HCT116 (cell line): ENCODE measurements around the gene TSACC. TPM values are rescaled to one million over a fixed set of nuclear protein-coding genes. Genes with fewer than 3 reads are reported as not detected.

Source experiments
- ATAC-seq: fragments of 200-7000 bp; cut with Tn5 transposase; 2 replicates; pipeline ENCODE4 v1.9.1; 2020; ENCODE audit warnings: mild to moderate bottlenecking, moderate library complexity
- BruUV-seq: library from RNA; stranded (reverse); fragments of 400-500 nt; replicated peaks from 2 replicates; lab custom pipeline; 2021; lab: Mats Ljungman, UMichigan
- CTCF ChIA-PET: fragments of 300-600 bp; sonication (Branson Sonifier 250); formaldehyde crosslinking; loops from one replicate; lab custom pipeline; 2021; ENCODE audit warnings: antibody characterized with exemption; lab: Charles Lee
- POLR2A ChIA-PET: fragments of 300-600, 350-600 bp; sonication (Branson Sonifier 250); formaldehyde crosslinking; loops from one replicate; lab custom pipeline; 2021; ENCODE audit warnings: antibody characterized with exemption; lab: Charles Lee
- RAD21 ChIA-PET, 2 experiments: fragments of 300-600 bp; sonication (Branson Sonifier 250); formaldehyde crosslinking; loops; one replicate each; lab custom pipeline; 2023; ENCODE audit warnings: low total read pairs in 2 of 2; ENCODE audit not compliant: uncharacterized antibody in 2 of 2, unreplicated experiment in 2 of 2, low non-redundant PET in 1 of 2; lab: Charles Lee
- DNase-seq: peaks from one replicate; pipeline ENCODE4 v3.0.0-alpha.2; 2010; ENCODE audit warnings: low read depth, low spot score
- H2AFZ ChIP-seq: fragments of 200-600 bp; shearing (Covaris generic), sonication (generic); 2 replicates; pipeline ENCODE4 v1.6.1; 2017; ENCODE audit warnings: low read depth, mixed run types, mixed read lengths, antibody characterized with exemption, low read length; ENCODE audit not compliant: poor library complexity, severe bottlenecking
- H3K27ac ChIP-seq: 2 replicates; pipeline ENCODE4 v1.5.1; 2012; ENCODE audit warnings: low read depth, low read length
- H3K27me3 ChIP-seq: fragments of 200-600 bp; sonication (generic); 2 replicates; pipeline ENCODE4 v1.6.1; 2016; ENCODE audit warnings: mixed run types, low read length, mixed read lengths; ENCODE audit not compliant: insufficient read depth
- H3K36me3 ChIP-seq, 2 experiments: fragments of 200-500 bp in 1 of 2; fragments of 200-600 bp in 1 of 2; sonication (Bioruptor generic) in 1 of 2; sonication (generic) in 1 of 2; 2 replicates each; pipeline versions ENCODE4 v1.5.1 to v1.6.1; 2014 to 2016; ENCODE audit warnings: low read length in 2 of 2, inconsistent platforms in 1 of 2, mixed read lengths in 1 of 2, mixed run types in 1 of 2; ENCODE audit not compliant: insufficient read depth in 2 of 2, control insufficient read depth in 1 of 2
- H3K4me1 ChIP-seq, 2 experiments: fragments of 200-600 bp in 1 of 2; sonication (generic) in 1 of 2; 2 replicates each; pipeline versions ENCODE4 v1.5.1 to v1.6.1; 2012 to 2017; ENCODE audit warnings: low read length in 2 of 2, inconsistent platforms in 1 of 2, mild to moderate bottlenecking in 1 of 2, mixed read lengths in 1 of 2, mixed run types in 1 of 2, moderate library complexity in 1 of 2; ENCODE audit not compliant: insufficient read depth in 2 of 2, control insufficient read depth in 1 of 2
- H3K4me2 ChIP-seq: fragments of 200-600 bp; sonication (generic); 2 replicates; pipeline ENCODE4 v1.6.1; 2017; ENCODE audit warnings: mixed run types, low read length, mixed read lengths
- H3K4me3 ChIP-seq, 2 experiments: fragments of 200-600 bp in 1 of 2; sonication (generic) in 1 of 2; replicated peaks in 1 of 2; 2 replicates each; pipeline ENCODE4 v1.5.1; 2011 to 2016; ENCODE audit warnings: low read length in 2 of 2, control low read depth in 1 of 2, low read depth in 1 of 2, mild to moderate bottlenecking in 1 of 2, mixed read lengths in 1 of 2, mixed run types in 1 of 2
- H3K79me2 ChIP-seq: fragments of 200-600 bp; sonication (generic); 2 replicates; pipeline ENCODE4 v1.6.1; 2017; ENCODE audit warnings: mild to moderate bottlenecking, mixed run types, low read length, moderate library complexity, mixed read lengths; ENCODE audit not compliant: insufficient read depth
- H3K9ac ChIP-seq: fragments of 200-600 bp; sonication (generic); 2 replicates; pipeline ENCODE4 v1.6.1; 2016; ENCODE audit warnings: low read length, mixed read lengths
- H3K9me2 ChIP-seq: fragments of 200-600 bp; sonication (generic), shearing (Covaris generic); 2 replicates; pipeline ENCODE4 v1.6.1; 2017; ENCODE audit warnings: mixed run types, mild to moderate bottlenecking, moderate library complexity; ENCODE audit not compliant: insufficient read depth
- H3K9me3 ChIP-seq, 2 experiments: fragments of 200-500 bp in 1 of 2; fragments of 200-600 bp in 1 of 2; sonication (Bioruptor generic) in 1 of 2; sonication (generic) in 1 of 2; 2 replicates each; pipeline ENCODE4 v1.6.1; 2014 to 2017; ENCODE audit warnings: low read length in 2 of 2, mixed read lengths in 2 of 2, inconsistent platforms in 1 of 2, low read depth in 1 of 2, mild to moderate bottlenecking in 1 of 2, mixed run types in 1 of 2, moderate library complexity in 1 of 2; ENCODE audit not compliant: control insufficient read depth in 1 of 2, insufficient read depth in 1 of 2
- H4K20me1 ChIP-seq: fragments of 200-600 bp; sonication (generic), shearing (Covaris generic); 2 replicates; pipeline ENCODE4 v1.6.1; 2017; ENCODE audit warnings: mixed run types, mild to moderate bottlenecking, moderate library complexity; ENCODE audit not compliant: insufficient read depth
- EGR1 ChIP-seq: IDR thresholded peaks from 2 replicates; pipeline ENCODE4 v1.6.1; 2012; ENCODE audit warnings: low read depth
- EZH2 ChIP-seq: fragments of 200-600 bp; sonication (generic); IDR thresholded peaks from 2 replicates; pipeline ENCODE4 v1.6.1; 2017; ENCODE audit warnings: antibody characterized with exemption, mixed run types
- JUND ChIP-seq: IDR thresholded peaks from 2 replicates; pipeline ENCODE4 v1.6.1; 2012
- POLR2AphosphoS5 ChIP-seq: IDR thresholded peaks from 2 replicates; pipeline ENCODE4 v1.6.1; 2011; ENCODE audit warnings: mild to moderate bottlenecking, low read depth, low read length, moderate library complexity
- SRF ChIP-seq: IDR thresholded peaks from 2 replicates; pipeline ENCODE4 v1.6.1; 2012; ENCODE audit warnings: low read depth
- TCF7L2 ChIP-seq: IDR thresholded peaks from 2 replicates; pipeline ENCODE4 v1.7.0; 2011; ENCODE audit warnings: borderline replicate concordance, inconsistent platforms; ENCODE audit not compliant: insufficient read depth, insufficient read length; ENCODE audit errors: extremely low read depth
- YY1 ChIP-seq: IDR thresholded peaks from 2 replicates; pipeline ENCODE4 v1.6.1; 2011; ENCODE audit warnings: low read length, low read depth, moderate library complexity, mild to moderate bottlenecking; ENCODE audit not compliant: insufficient replicate concordance; ENCODE audit errors: extremely low read depth
- ZFX ChIP-seq: fragments of 450-650 bp; IDR thresholded peaks from 2 replicates; pipeline ENCODE4 v1.6.1; 2017
- intact Hi-C: fragments of 100-400 bp; cut with micrococcal nuclease; formaldehyde crosslinking; loops from 2 replicates; pipeline ENCODE4 v1.10.0; 2022
- total RNA-seq: library from RNA; stranded (reverse); gene quantifications from one replicate; pipeline ENCODE4 v1.2.1, GENCODE V29; 2021; ENCODE audit not compliant: unreplicated experiment
- TF ChIP-seq, protein P1 (sequence below): IDR thresholded peaks from 2 replicates; pipeline ENCODE4 v1.6.1; 2012
- TF ChIP-seq, protein P2 (sequence below): IDR thresholded peaks from 2 replicates; pipeline ENCODE4 v1.6.1; 2011; ENCODE audit warnings: mild to moderate bottlenecking, low read length, moderate library complexity; ENCODE audit not compliant: insufficient replicate concordance; ENCODE audit errors: extremely low read depth

Gene TSACC
- total RNA-seq, 1 experiment from 2014 or later: 1.0 TPM

- Histone ChIP-seq H3K4me1 (peaks cover 7 to 19% of the 10 kb centered on the region in 2 experiments), H3K9me3 (no peaks in the 10 kb centered on the region), H2AFZ (no peak overlapping the region), H3K9ac (no peak overlapping the region), H3K4me3 (no peak overlapping the region), H3K27me3 (no peaks in the 10 kb centered on the region), H3K36me3 (no peaks in the 10 kb centered on the region), H3K79me2 (no peaks in the 10 kb centered on the region), H3K9me2 (no peaks in the 10 kb centered on the region), H3K27ac (no peak overlapping the region), H3K4me2 (no peak overlapping the region), H4K20me1 (no peaks in the 10 kb centered on the region)
- no peak for TF ChIP-seq YY1
- no peak for TF ChIP-seq POLR2AphosphoS5
- TF ChIP-seq SRF: no peak
- TF ChIP-seq JUND: no peak
- no peak for TF ChIP-seq TCF7L2
- TF ChIP-seq, protein P1, sequence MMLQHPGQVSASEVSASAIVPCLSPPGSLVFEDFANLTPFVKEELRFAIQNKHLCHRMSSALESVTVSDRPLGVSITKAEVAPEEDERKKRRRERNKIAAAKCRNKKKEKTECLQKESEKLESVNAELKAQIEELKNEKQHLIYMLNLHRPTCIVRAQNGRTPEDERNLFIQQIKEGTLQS: no peak
- TF ChIP-seq EGR1: no peak
- TF ChIP-seq ZFX: no peak
- TF ChIP-seq, protein P2, sequence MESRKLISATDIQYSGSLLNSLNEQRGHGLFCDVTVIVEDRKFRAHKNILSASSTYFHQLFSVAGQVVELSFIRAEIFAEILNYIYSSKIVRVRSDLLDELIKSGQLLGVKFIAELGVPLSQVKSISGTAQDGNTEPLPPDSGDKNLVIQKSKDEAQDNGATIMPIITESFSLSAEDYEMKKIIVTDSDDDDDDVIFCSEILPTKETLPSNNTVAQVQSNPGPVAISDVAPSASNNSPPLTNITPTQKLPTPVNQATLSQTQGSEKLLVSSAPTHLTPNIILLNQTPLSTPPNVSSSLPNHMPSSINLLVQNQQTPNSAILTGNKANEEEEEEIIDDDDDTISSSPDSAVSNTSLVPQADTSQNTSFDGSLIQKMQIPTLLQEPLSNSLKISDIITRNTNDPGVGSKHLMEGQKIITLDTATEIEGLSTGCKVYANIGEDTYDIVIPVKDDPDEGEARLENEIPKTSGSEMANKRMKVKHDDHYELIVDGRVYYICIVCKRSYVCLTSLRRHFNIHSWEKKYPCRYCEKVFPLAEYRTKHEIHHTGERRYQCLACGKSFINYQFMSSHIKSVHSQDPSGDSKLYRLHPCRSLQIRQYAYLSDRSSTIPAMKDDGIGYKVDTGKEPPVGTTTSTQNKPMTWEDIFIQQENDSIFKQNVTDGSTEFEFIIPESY: no peak
- TF ChIP-seq EZH2: no peak
- BruUV-seq: no TSS peak
- ATAC-seq (no peak), DNase-seq (no peak)
- ChIA-PET CTCF (no interaction called here), RAD21 (no interaction called here), POLR2A (no interaction called here)
- intact Hi-C loops: no loop called here
These were observed 28.2 kb downstream of the TSACC start for GRCh38 chr1:156366378-156367166.
